GM18907 (cell line): ENCODE results near the gene CPXM2.

Experiments used
- ATAC-seq: cut with Tn5 transposase; IDR thresholded peaks from one replicate; pipeline ENCODE4 v1.9.1; 2021; ENCODE audit warnings: mild to moderate bottlenecking, moderate library complexity; ENCODE audit not compliant: unreplicated experiment

The CPXM2 gene

GRCh38 chr10:123804716-123805115, 86.9 kb downstream of the CPXM2 start:
- no peak for ATAC-seq

- no peak for ATAC-seq
Measured at GRCh38 chr10:123800821-123801220, 90.8 kb downstream of the CPXM2 start.

- no peak for ATAC-seq
Measured at GRCh38 chr10:123800289-123800688, 91.3 kb downstream of the CPXM2 start.

- ATAC-seq: no peak
Measured at GRCh38 chr10:123798856-123799255, 92.8 kb downstream of the CPXM2 start.

GRCh38 chr10:123797813-123798212, 93.8 kb downstream of the CPXM2 start:
- no peak for ATAC-seq

GRCh38 chr10:123796736-123797135, 94.9 kb downstream of the CPXM2 start:
- ATAC-seq: no peak

- no peak for ATAC-seq
Measured at GRCh38 chr10:123795846-123796590, 95.6 kb downstream of the CPXM2 start.

- no peak for ATAC-seq
Measured at GRCh38 chr10:123795196-123795780, 96.3 kb downstream of the CPXM2 start.

- ATAC-seq: no peak
Measured at GRCh38 chr10:123792248-123792978, 99.2 kb downstream of the CPXM2 start.

GRCh38 chr10:123790132-123790885, 101.3 kb downstream of the CPXM2 start:
- ATAC-seq: no peak

GRCh38 chr10:123788981-123789380, 102.6 kb downstream of the CPXM2 start:
- ATAC-seq: no peak

- no peak for ATAC-seq
Measured at GRCh38 chr10:123787566-123787965, 104.0 kb downstream of the CPXM2 start.

GRCh38 chr10:123786896-123787295, 104.7 kb downstream of the CPXM2 start:
- no peak for ATAC-seq

GRCh38 chr10:123786306-123786705, 105.3 kb downstream of the CPXM2 start:
- ATAC-seq: no peak

- no peak for ATAC-seq
Measured at GRCh38 chr10:123784646-123785045, 107.0 kb downstream of the CPXM2 start.

- no peak for ATAC-seq
Measured at GRCh38 chr10:123784216-123784615, 107.4 kb downstream of the CPXM2 start.

GRCh38 chr10:123783296-123783695, 108.3 kb downstream of the CPXM2 start:
- ATAC-seq: no peak

- no peak for ATAC-seq
Measured at GRCh38 chr10:123782549-123782948, 109.1 kb downstream of the CPXM2 start.

GRCh38 chr10:123781956-123782500, 109.6 kb downstream of the CPXM2 start:
- no peak for ATAC-seq

GRCh38 chr10:123781324-123781900, 110.2 kb downstream of the CPXM2 start:
- no peak for ATAC-seq
